ENCODE results near the gene FBXW9.
A peak's percentile ranks its signal among the peaks of the same experiment; 100 is the strongest.

FBXW9 gene

DNA sequence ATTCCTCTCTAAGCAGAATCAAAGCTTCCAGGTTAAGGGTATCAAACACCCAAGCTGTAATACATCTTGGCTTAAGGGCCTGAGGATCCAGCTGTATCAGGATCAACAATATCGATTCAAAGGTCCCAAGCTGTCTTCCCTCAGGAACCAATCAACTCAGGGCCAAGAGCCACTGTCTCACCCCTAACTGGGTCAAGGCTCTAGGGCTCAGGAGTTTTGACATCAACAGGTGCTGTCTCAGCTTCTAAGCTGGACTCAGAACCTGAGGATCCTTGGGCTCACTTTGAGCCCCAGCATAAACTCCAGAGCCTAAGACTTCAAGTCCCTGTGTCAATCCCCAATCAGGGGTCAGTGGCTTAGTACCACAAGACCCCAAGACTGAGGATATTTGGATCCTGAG lies 917 bp downstream of the FBXW9 start:
- peak overlapping the region; percentile 59; the same call in 1 of the 2 replicates for H3K27ac ChIP-seq
- no peaks in the 10 kb centered on the region for H4K20me1 ChIP-seq (ENCODE audit: insufficient read depth)
- no peak overlapping the region for H3K4me3 ChIP-seq (IDR thresholded peaks at IDR 0.05; ENCODE audit: insufficient read depth, low read depth, low read length)
- H3K4me1 ChIP-seq (ENCODE audit: low read depth, poor library complexity, severe bottlenecking), result peaks cover 33% of the 10 kb centered on the region
- H3K27me3 ChIP-seq (ENCODE audit: insufficient read depth, low read depth), result no peaks in the 10 kb centered on the region
- peak overlapping the region; percentile 86 for H3K9ac ChIP-seq
- H2AFZ ChIP-seq (ENCODE audit: low read depth), result peak overlapping the region; percentile 37; the same call in 1 of the 2 replicates
- no peaks in the 10 kb centered on the region for H3K36me3 ChIP-seq (ENCODE audit: insufficient read depth)
- no peaks in the 10 kb centered on the region for H3K79me2 ChIP-seq (ENCODE audit: insufficient read depth, low read depth)
- peak overlapping the region; percentile 88 for H3K4me2 ChIP-seq
- TF ChIP-seq, protein P1, sequence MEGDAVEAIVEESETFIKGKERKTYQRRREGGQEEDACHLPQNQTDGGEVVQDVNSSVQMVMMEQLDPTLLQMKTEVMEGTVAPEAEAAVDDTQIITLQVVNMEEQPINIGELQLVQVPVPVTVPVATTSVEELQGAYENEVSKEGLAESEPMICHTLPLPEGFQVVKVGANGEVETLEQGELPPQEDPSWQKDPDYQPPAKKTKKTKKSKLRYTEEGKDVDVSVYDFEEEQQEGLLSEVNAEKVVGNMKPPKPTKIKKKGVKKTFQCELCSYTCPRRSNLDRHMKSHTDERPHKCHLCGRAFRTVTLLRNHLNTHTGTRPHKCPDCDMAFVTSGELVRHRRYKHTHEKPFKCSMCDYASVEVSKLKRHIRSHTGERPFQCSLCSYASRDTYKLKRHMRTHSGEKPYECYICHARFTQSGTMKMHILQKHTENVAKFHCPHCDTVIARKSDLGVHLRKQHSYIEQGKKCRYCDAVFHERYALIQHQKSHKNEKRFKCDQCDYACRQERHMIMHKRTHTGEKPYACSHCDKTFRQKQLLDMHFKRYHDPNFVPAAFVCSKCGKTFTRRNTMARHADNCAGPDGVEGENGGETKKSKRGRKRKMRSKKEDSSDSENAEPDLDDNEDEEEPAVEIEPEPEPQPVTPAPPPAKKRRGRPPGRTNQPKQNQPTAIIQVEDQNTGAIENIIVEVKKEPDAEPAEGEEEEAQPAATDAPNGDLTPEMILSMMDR (conservative IDR thresholded peaks at IDR 0.05; ENCODE audit: low read depth, low read length), result no peak

DNA sequence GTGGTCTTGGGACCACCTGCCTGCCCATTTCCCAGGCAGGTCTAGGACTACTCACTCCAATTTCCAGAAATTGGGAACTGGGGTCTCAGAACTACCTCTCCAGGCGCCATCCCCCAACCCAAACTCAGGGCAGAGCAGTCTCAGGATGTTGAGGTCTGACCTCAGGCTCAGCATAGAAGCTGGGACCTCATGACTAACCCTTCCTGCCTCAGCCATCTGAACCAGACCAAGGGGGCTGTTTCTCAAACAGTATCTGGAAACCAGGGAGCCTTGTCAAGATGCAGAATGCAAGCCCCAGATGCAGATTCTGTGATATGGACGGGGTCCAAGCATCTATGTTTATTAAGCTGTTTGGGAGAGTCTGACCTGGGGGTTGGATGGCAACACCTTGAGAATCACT lies 1.3 kb downstream of the FBXW9 start:
- H2AFZ ChIP-seq (ENCODE audit: low read depth), result no peak overlapping the region
- H3K36me3 ChIP-seq (ENCODE audit: insufficient read depth), result no peaks in the 10 kb centered on the region
- H3K4me1 ChIP-seq (ENCODE audit: low read depth, poor library complexity, severe bottlenecking), result peaks cover 33% of the 10 kb centered on the region
- peak overlapping the region; percentile 88 for H3K4me2 ChIP-seq
- TF ChIP-seq, protein P1 (conservative IDR thresholded peaks at IDR 0.05; ENCODE audit: low read depth, low read length), result no peak
- H3K4me3 ChIP-seq (IDR thresholded peaks at IDR 0.05; ENCODE audit: insufficient read depth, low read depth, low read length), result no peak overlapping the region
- H3K27ac ChIP-seq, result no peak overlapping the region
- H3K79me2 ChIP-seq (ENCODE audit: insufficient read depth, low read depth), result no peaks in the 10 kb centered on the region
- no peak overlapping the region; the same call in 1 of the 2 replicates for H3K9ac ChIP-seq
- H3K27me3 ChIP-seq (ENCODE audit: insufficient read depth, low read depth), result no peaks in the 10 kb centered on the region
- H4K20me1 ChIP-seq (ENCODE audit: insufficient read depth), result no peaks in the 10 kb centered on the region

DNA sequence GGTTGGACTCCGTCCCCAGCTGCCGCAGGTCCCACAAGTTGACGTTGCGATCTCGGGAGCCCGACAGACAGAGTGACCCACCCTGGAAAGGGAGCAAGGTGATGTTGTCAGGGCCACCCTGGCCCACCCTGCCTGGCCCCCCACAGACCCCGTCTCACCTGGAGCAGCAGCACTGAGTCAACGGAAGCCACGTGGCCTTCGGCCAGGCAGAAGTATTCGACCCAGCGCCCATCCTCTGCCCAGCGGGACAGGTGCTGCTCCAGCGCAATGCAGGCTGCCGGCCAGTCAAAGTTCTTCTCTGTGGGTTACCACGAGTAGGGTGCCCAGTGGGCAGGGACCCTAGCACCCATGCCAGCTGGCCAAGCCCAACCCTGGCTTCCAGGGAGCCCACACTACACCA lies 1.8 kb downstream of the FBXW9 start:
- Histone ChIP-seq H3K4me1 (ENCODE audit: low read depth, poor library complexity, severe bottlenecking) (peaks cover 33% of the 10 kb centered on the region), H2AFZ (ENCODE audit: low read depth) (no peak overlapping the region), H3K27me3 (ENCODE audit: insufficient read depth, low read depth) (no peaks in the 10 kb centered on the region), H3K36me3 (ENCODE audit: insufficient read depth) (no peaks in the 10 kb centered on the region), H4K20me1 (ENCODE audit: insufficient read depth) (no peaks in the 10 kb centered on the region), H3K4me3 (IDR thresholded peaks at IDR 0.05; ENCODE audit: insufficient read depth, low read depth, low read length) (no peak overlapping the region), H3K79me2 (ENCODE audit: insufficient read depth, low read depth) (no peaks in the 10 kb centered on the region), H3K27ac (no peak overlapping the region), H3K9ac (no peak overlapping the region), H3K4me2 (no peak overlapping the region)
- TF ChIP-seq, protein P1 (conservative IDR thresholded peaks at IDR 0.05; ENCODE audit: low read depth, low read length), result no peak

DNA sequence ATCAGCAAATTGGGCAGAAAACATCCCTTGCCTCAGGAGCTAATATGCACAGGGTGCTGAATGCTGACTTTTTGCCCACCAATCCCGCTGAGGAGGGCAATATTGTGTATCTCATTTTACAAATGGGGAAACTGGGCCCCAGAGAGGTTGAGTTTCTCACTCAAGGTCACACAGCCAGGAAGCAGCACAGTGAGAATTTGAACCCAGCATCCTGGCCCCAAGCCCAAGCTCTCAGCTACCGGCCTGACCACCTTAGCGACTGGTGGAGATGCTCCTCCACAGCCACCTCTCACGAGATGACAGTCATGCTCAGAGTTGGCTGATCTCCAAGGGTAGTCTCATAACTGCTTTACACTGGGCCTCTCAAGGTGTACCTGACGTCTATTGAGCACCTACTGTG lies 3.5 kb downstream of the FBXW9 start:
- H3K36me3 ChIP-seq (ENCODE audit: insufficient read depth), result no peaks in the 10 kb centered on the region
- H3K27ac ChIP-seq, result no peak overlapping the region
- H3K4me1 ChIP-seq (ENCODE audit: low read depth, poor library complexity, severe bottlenecking), result peaks cover 22% of the 10 kb centered on the region
- no peak overlapping the region for H3K9ac ChIP-seq
- TF ChIP-seq, protein P1 (conservative IDR thresholded peaks at IDR 0.05; ENCODE audit: low read depth, low read length), result no peak
- H3K27me3 ChIP-seq (ENCODE audit: insufficient read depth, low read depth), result no peaks in the 10 kb centered on the region
- no peaks in the 10 kb centered on the region for H4K20me1 ChIP-seq (ENCODE audit: insufficient read depth)
- H3K4me3 ChIP-seq (IDR thresholded peaks at IDR 0.05; ENCODE audit: insufficient read depth, low read depth, low read length), result no peak overlapping the region
- H2AFZ ChIP-seq (ENCODE audit: low read depth), result no peak overlapping the region
- no peaks in the 10 kb centered on the region for H3K79me2 ChIP-seq (ENCODE audit: insufficient read depth, low read depth)
- H3K4me2 ChIP-seq, result no peak overlapping the region

Data from KMS-11 (cell line).